ENCODE results near the gene JTB. TPM values are rescaled to one million over a fixed set of nuclear protein-coding genes. Genes with fewer than 3 reads are reported as not detected.

The JTB gene
- total RNA-seq, 1 experiment from 2014 or later: 134 TPM

- Histone ChIP-seq H3K4me1 (ENCODE audit: control insufficient read depth, insufficient read depth, low read length) (peaks cover 26% of the 10 kb centered on the region), H3K4me3 (ENCODE audit: low read depth in 2 of 2, low read length in 2 of 2) (peak within 1 kb of the TSS; percentile 60 to 95), H3K27ac (ENCODE audit: low read length) (peak within 1 kb of the TSS; percentile 94), H3K9me3 (ENCODE audit: control insufficient read depth, insufficient read depth, low read depth, low read length) (no peaks in the 10 kb centered on the region), H3K27me3 (ENCODE audit: control insufficient read depth, insufficient read depth, low read length) (no peaks in the 10 kb centered on the region), H3K36me3 (ENCODE audit: control insufficient read depth, insufficient read depth, low read length) (no peaks in the 10 kb centered on the region; the same call in 1 of the 2 replicates)
- BruUV-seq (replicated peaks): no TSS peak
- ChIA-PET POLR2A (interaction anchor here (0.6 kb wide), 1 partner anchor 182 kb away, joined by 3 read pairs; no protein-coding TSS in a partner anchor), CTCF (interaction anchor here (1.0 kb wide), 1 partner anchor 285 kb away, joined by 4 read pairs; the partner anchor contains the start of gene NPR1)
- intact Hi-C loops (cut with micrococcal nuclease; ENCODE audit: unreplicated experiment): no loop called here
- peak; percentile 95 for DNase-seq (ENCODE audit: low read depth, low spot score)
- in situ Hi-C loops (cut with HindIII; ENCODE audit: low pct_unique_long_range_greater_than_20kb, low sequenced_read_pairs): loop anchor here (5.0 kb wide), 1 partner anchor 76 kb away; no protein-coding TSS in a partner anchor
- TF ChIP-seq POLR2AphosphoS5 (IDR thresholded peaks at IDR 0.05; ENCODE audit: low read depth, low read length) (peak; percentile 84), TCF7L2 (IDR thresholded peaks at IDR 0.05; ENCODE audit: low read depth, low read length) (no peak), SIN3A (IDR thresholded peaks at IDR 0.05; ENCODE audit: borderline replicate concordance, insufficient read depth, low read depth, low read length) (no peak)
- TF ChIP-seq, protein P1, sequence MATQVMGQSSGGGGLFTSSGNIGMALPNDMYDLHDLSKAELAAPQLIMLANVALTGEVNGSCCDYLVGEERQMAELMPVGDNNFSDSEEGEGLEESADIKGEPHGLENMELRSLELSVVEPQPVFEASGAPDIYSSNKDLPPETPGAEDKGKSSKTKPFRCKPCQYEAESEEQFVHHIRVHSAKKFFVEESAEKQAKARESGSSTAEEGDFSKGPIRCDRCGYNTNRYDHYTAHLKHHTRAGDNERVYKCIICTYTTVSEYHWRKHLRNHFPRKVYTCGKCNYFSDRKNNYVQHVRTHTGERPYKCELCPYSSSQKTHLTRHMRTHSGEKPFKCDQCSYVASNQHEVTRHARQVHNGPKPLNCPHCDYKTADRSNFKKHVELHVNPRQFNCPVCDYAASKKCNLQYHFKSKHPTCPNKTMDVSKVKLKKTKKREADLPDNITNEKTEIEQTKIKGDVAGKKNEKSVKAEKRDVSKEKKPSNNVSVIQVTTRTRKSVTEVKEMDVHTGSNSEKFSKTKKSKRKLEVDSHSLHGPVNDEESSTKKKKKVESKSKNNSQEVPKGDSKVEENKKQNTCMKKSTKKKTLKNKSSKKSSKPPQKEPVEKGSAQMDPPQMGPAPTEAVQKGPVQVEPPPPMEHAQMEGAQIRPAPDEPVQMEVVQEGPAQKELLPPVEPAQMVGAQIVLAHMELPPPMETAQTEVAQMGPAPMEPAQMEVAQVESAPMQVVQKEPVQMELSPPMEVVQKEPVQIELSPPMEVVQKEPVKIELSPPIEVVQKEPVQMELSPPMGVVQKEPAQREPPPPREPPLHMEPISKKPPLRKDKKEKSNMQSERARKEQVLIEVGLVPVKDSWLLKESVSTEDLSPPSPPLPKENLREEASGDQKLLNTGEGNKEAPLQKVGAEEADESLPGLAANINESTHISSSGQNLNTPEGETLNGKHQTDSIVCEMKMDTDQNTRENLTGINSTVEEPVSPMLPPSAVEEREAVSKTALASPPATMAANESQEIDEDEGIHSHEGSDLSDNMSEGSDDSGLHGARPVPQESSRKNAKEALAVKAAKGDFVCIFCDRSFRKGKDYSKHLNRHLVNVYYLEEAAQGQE (IDR thresholded peaks at IDR 0.05; ENCODE audit: insufficient read depth in 1 of 2, low read depth in 2 of 2, low read length in 1 of 2): no peak
- TF ChIP-seq, protein P2, sequence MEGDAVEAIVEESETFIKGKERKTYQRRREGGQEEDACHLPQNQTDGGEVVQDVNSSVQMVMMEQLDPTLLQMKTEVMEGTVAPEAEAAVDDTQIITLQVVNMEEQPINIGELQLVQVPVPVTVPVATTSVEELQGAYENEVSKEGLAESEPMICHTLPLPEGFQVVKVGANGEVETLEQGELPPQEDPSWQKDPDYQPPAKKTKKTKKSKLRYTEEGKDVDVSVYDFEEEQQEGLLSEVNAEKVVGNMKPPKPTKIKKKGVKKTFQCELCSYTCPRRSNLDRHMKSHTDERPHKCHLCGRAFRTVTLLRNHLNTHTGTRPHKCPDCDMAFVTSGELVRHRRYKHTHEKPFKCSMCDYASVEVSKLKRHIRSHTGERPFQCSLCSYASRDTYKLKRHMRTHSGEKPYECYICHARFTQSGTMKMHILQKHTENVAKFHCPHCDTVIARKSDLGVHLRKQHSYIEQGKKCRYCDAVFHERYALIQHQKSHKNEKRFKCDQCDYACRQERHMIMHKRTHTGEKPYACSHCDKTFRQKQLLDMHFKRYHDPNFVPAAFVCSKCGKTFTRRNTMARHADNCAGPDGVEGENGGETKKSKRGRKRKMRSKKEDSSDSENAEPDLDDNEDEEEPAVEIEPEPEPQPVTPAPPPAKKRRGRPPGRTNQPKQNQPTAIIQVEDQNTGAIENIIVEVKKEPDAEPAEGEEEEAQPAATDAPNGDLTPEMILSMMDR (IDR thresholded peaks at IDR 0.05): no peak
- peak; percentile 85 for ATAC-seq
These were observed 14.2 kb downstream of the JTB start, which contains the start of gene SLC39A1 for GRCh38 chr1:153963030-153963849. TSS of gene SLC39A1 (minus strand) at chr1:153963537. CDS start at chr1:153962715, 822 bp downstream.

GRCh38 chr1:153962088-153963029 is 15.1 kb downstream of the JTB start:
- intact Hi-C loops (cut with micrococcal nuclease; ENCODE audit: unreplicated experiment) (no loop called here), in situ Hi-C loops (cut with HindIII; ENCODE audit: low pct_unique_long_range_greater_than_20kb, low sequenced_read_pairs) (loop anchor here (5.0 kb wide), 1 partner anchor 75 kb away; no protein-coding TSS in a partner anchor)

More at GRCh38 chr1:153962088-153963029, 15.1 kb downstream of the JTB start:
- no peaks in the 10 kb centered on the region; the same call in 1 of the 2 replicates for H3K36me3 ChIP-seq (ENCODE audit: control insufficient read depth, insufficient read depth, low read length)
- ChIA-PET CTCF (no interaction called here), POLR2A (interaction anchor here (0.5 to 0.6 kb wide), 2 partner anchors 24 to 181 kb away, joined by 3 to 4 read pairs; no protein-coding TSS in a partner anchor)
- ATAC-seq: no peak
- H3K27me3 ChIP-seq (ENCODE audit: control insufficient read depth, insufficient read depth, low read length): no peaks in the 10 kb centered on the region
- H3K4me3 ChIP-seq (ENCODE audit: low read depth in 2 of 2, low read length in 2 of 2): peak overlapping the region; percentile 60 to 95
- H3K4me1 ChIP-seq (ENCODE audit: control insufficient read depth, insufficient read depth, low read length): peaks cover 23% of the 10 kb centered on the region
- no peak for TF ChIP-seq SIN3A (IDR thresholded peaks at IDR 0.05; ENCODE audit: borderline replicate concordance, insufficient read depth, low read depth, low read length)
- TF ChIP-seq POLR2AphosphoS5 (IDR thresholded peaks at IDR 0.05; ENCODE audit: low read depth, low read length): no peak
- TF ChIP-seq, protein P2 (IDR thresholded peaks at IDR 0.05): no peak
- no peak for TF ChIP-seq TCF7L2 (IDR thresholded peaks at IDR 0.05; ENCODE audit: low read depth, low read length)
- TF ChIP-seq, protein P1 (IDR thresholded peaks at IDR 0.05; ENCODE audit: insufficient read depth in 1 of 2, low read depth in 2 of 2, low read length in 1 of 2): no peak
- H3K27ac ChIP-seq (ENCODE audit: low read length): peak overlapping the region; percentile 94
- no peaks in the 10 kb centered on the region for H3K9me3 ChIP-seq (ENCODE audit: control insufficient read depth, insufficient read depth, low read depth, low read length)
- BruUV-seq (replicated peaks): no TSS peak
- DNase-seq (ENCODE audit: low read depth, low spot score): no peak
